ENCODE results near the gene ATG13.

The ATG13 gene

GRCh38 chr11:46609386-46609785, 8.0 kb upstream of the ATG13 start:
- no peak for DNase-seq

DNA sequence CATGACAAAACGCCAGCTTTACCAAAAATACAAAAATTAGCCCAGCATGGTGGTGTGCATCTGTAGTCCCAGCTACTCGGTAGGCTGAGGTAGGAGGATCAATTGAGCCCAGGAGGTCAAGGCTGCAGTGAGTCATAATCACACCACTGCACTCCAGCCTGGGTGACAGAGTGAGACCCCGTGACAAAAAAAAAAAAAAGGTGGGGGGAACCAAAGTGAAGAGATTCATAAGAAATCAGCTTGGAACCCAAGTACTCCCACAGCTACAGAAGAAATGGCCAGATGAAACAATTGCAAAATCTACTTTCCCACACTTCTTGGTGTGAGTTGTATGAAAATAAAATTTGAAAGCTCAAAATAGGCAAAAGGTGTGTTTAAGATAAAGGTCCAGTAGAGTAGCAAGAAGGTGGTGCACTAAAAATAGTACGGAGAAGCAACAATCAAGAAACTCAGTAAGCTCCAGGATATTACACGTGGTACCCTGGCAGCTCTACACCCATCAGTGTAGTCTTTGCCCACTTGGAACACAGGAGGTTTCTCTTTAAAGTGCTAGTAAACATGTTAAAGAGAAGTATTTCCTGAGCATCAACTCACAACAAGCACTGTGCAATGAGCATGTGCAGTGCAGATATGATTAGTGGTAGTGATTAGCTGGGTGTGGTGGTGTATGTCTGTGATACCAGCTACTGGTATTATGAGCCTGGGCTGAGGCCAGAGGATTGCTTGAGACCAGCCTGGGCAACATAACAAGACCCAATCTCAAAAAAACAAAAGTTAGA, 5.6 kb upstream of the ATG13 start:
- DNase-seq: no peak

- no peak for DNase-seq
Observed at GRCh38 chr11:46612326-46612725, 5.0 kb upstream of the ATG13 start.

GRCh38 chr11:46615756-46616155, 1.6 kb upstream of the ATG13 start:
- no peak for DNase-seq

GRCh38 chr11:46616551-46617133, 711 bp upstream of the ATG13 start:
- no peak for DNase-seq

- no peak for DNase-seq
Observed at GRCh38 chr11:46617972-46618314, 590 bp downstream of the ATG13 start.

GRCh38 chr11:46618837-46619236, 1.5 kb downstream of the ATG13 start:
- DNase-seq: no peak

DNA sequence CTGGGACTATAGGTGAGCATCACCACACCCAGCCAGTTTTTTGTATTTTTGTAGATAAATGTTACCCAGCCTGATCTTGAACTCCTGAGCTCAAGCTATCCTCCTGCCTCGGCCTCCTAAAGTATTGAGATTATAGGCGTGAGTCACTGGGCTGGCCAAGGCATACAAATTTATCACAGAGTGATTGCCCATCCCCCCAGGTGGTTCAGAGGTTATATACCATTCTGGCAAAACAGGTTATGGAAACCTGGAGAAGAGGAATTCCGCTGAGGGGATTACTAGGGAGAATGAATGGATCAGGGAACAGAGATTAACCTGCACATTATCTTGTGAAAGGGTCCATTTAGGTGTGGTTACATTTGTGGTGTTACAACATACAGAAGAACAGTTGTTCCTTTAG, 8.1 kb downstream of the ATG13 start:
- DNase-seq: no peak

GRCh38 chr11:46628961-46629360, 11.6 kb downstream of the ATG13 start:
- DNase-seq: no peak

- DNase-seq: no peak
Observed at GRCh38 chr11:46630237-46630636, 12.9 kb downstream of the ATG13 start.

DNA sequence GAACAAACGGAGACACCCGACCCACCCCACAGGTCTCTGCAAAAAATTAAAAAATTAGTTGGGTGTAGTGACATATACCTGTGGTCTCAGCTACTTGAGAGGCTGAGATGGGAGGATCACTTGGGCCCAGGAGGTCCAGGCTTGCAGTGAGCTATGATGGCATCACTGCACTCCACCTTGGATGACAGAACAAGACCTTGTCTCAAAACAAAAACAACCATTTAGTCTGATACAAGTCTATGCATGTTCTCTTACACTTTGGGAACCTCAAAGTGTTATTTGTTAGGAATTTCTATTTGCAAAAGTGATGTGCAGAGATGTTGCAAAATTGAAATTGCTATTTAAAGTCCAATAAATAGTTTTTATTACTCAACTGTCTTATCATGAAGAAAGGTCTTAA, 14.3 kb downstream of the ATG13 start:
- no peak for DNase-seq

DNA sequence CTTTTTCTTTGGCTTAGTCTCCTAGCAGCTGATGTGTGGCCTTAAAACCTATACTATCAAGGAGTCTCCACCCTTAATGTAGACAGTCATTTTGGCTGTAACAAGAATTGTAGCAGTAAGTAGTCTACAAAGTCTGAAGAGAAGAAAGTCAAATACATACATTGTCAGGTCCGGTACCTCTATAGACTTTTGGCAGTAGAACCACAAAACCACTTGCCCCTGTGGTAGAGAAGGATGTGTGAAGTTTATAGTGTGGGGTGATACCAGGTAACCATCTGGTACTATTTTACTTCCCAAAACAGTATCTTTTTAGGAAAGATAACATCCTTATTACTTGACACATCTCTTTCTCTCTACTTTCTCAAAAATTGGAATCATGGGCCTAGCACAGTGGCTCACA, 15.1 kb downstream of the ATG13 start:
- DNase-seq: no peak

GRCh38 chr11:46633291-46634217, 16.2 kb downstream of the ATG13 start:
- DNase-seq: no peak

GRCh38 chr11:46635557-46636139, 18.3 kb downstream of the ATG13 start:
- no peak for DNase-seq

DNA sequence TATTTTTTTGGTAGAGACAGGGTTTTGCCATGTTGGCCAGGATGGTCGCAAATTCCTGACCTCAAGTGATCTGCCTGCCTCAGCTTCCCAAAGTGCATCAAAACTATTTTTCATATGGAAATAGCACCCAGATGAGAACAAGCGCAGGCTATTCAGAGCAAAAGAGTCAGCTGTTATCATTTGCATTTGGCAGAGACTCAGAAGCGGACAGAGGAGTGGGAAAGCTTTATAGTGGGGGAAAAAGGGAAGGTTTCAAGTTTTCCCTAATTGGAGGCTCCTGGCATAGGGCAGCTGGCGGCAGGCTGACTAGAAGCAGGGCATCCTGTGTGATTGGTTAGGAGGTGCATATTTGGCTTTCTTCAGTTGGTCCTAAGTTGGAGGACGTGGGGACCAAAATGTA, 20.2 kb downstream of the ATG13 start:
- DNase-seq: no peak

DNA sequence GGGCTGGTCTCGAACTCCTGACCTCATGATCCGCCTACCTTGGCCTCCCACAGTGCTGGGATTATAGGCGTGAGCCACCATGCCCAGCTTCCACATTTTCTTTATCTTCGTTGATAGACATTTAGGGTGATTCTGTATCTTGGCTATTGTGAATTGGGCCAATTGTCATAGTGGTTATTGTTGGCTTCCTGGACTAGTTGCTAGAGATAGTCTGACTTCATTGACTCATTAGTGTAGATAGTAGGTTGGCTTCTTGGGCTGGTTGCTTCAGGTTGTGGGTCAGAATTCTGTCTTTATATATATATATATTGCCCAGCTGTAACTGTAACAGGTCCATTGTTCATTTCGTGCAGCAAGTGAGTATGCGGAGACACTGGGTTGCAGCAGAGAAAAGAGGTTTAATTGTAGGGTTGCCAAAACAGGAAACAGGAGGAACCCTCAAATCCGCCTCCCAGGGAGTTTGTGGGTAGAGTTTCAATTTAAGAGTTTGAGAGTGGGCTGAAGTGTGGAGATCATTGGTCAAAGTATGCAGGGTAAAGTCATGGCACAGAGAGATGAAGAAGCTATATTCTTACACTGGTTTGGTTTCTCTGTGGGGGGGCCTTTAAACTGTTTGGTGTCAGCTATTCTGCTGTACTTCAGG, 22.0 kb downstream of the ATG13 start:
- no peak for DNase-seq

DNA sequence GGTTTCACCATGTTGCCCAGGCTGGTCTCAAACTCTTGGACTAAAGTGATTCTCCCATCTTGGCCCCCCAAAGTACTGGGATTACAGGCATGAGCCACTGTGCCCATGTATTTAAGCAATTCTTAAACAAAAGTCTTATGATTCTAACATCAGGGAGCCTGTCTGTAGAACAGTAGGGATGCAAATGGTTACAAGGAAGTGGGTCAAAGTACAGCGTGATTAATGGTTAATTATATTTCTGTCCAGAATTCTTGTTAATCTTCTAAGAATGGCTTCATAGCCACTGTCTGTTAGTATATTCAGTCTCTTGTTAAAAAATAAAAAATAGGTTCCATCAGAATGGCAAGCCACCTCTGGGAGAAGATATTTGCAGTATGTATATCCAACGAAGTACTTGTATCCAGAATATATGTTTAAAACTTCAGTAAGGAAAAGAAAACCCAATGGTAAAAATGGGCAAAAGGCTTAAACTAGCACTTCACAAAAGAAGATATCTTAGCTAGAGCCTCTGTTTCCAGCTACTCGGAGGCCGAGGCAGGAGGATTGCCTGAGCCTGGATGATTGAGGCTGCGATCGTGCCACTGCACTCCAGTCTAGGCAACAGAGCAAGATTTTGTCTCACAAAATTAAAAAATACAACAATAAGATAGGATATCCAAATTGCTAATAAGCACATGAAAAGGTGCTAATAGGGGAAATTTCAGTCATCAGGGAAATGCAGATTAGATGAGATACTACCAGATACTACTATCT, 22.9 kb downstream of the ATG13 start:
- DNase-seq: no peak

DNA sequence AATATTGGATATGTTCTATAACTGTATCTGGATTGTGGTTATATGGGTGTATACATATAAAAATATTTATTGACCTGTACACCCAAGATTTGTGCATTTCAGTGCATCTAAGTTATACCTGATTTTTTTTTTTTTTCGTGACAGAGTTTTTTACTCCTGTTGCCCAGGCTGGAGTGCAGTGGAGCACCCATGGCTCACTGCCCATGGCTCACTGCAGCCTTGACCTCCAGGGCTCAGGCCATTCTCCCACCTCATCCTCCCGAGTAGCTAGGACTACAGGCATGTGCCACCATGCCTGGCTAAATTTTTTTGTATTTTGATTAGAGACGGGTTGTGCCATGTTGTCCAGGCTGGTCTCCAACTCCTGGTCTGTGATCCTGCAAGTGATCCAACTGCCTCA, 24.3 kb downstream of the ATG13 start:
- DNase-seq: no peak

DNA sequence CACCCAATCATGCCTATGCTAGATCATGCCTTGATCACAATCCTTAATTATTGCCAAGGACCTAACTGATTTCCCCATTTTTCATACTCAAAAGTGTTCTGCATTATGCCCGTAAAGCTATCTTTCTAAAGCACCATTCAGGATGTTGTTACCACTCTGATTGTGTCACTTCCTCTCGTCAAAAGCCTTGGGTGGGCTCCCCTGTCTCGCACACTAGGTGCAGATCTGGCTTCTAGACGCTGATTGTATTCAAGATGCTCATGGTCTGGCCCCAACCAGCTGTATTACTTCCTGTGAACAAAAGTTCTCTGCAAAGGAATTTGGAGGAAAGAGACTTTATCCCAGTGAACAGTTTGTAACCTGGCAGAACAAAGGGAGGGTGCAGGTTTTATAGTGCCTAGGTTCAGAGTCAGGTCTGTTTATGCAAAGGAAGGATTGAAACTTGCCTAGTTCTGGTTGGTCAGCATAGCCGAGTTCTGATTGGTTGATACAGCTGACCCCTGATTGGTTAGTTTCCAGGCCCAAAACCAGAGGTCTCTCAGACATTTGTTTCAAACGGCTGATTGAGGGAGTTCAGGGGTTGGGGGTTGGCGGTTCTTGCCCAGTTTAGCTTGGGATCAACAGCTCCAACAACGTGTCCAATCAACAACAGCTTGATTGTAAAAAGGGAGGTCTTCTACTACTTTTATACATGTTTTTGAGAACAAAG, 25.4 kb downstream of the ATG13 start:
- DNase-seq: no peak

GRCh38 chr11:46643531-46643930, 26.2 kb downstream of the ATG13 start:
- DNase-seq: no peak

GRCh38 chr11:46643986-46644385, 26.6 kb downstream of the ATG13 start:
- DNase-seq: no peak
